Measurements from ENCODE around the gene SRPRB. TPM values are rescaled to one million over a fixed set of nuclear protein-coding genes. Genes with fewer than 3 reads are reported as not detected.

Gene SRPRB
- total RNA-seq, 1 experiment from 2014 or later = 61.0 TPM

DNA sequence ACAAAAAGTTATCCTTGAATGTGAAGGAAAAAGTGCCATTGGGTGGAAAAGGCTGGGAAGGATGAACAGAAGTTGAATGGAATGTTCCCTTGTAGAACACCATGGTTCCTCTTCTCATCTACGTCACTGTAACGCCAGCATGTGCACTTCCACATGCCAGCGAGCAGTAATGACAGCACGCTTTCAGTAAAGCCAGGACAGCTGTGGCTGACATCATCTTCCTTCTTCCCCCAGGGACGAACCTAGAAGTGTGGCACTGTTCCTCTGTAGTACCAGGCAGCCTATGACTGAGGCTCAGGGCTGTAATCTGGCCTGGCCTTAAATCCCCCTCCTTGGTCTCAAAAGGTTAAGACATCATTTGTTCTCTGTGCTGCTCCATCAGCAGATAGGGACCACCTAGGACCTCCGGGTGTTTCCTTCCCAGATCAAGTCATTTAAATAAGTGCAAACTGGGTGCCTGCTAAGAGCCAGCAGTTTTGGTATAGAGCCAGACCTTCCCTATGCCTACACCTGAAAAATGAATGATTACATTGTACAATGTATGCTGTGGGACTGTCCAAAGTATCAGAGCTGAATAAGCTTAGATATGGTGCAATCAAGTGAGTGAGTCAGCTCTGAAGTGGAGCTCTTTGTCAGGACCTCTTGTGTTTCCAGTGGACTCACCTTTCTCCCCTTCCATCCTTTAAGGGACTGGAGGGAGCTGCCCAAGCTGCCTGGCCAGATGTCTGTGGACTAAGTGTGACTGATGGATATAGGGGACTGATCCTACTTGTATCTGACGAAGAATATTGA, 5.6 kb upstream of the SRPRB start:
- H3K27me3 ChIP-seq (ENCODE audit: insufficient read depth, low read length) = no peaks in the 10 kb centered on the region
- H4K20me1 ChIP-seq (ENCODE audit: insufficient read depth) = no peaks in the 10 kb centered on the region
- no peak for TF ChIP-seq ELF1 (IDR thresholded peaks at IDR 0.05; ENCODE audit: borderline replicate concordance, low read depth)
- RAD21 ChIA-PET (ENCODE audit: low non-redundant PET in 1 of 2, low total read pairs in 2 of 2, uncharacterized antibody in 2 of 2, unreplicated experiment in 2 of 2) = no interaction called here
- H3K4me1 ChIP-seq (ENCODE audit: control insufficient read depth in 1 of 2, insufficient read depth in 2 of 2, low read length in 2 of 2) = peaks cover 0 to under 1% of the 10 kb centered on the region in 2 experiments; a peak in 2 of 4 replicates
- ATAC-seq = no peak
- H3K79me2 ChIP-seq (ENCODE audit: insufficient read depth, low read length) = no peaks in the 10 kb centered on the region
- no peaks in the 10 kb centered on the region for H3K9me3 ChIP-seq (ENCODE audit: control insufficient read depth in 1 of 2, insufficient read depth in 1 of 2, low read depth in 1 of 2, low read length in 2 of 2)
- POLR2A ChIA-PET = no interaction called here
- CTCF ChIA-PET = no interaction called here
- H2AFZ ChIP-seq (ENCODE audit: low read depth, low read length, poor library complexity, severe bottlenecking) = no peak overlapping the region
- H3K4me3 ChIP-seq (replicated peaks in 1 of 2; ENCODE audit: low read depth in 1 of 2, low read length in 2 of 2) = no peak overlapping the region
- no TSS peak for BruUV-seq (replicated peaks)
- H3K4me2 ChIP-seq (ENCODE audit: low read length) = no peak overlapping the region
- H3K9me2 ChIP-seq (ENCODE audit: insufficient read depth) = no peaks in the 10 kb centered on the region
- no peaks in the 10 kb centered on the region for H3K36me3 ChIP-seq (ENCODE audit: control insufficient read depth in 1 of 2, insufficient read depth in 2 of 2, low read length in 2 of 2)
- no peak overlapping the region for H3K27ac ChIP-seq (ENCODE audit: low read depth, low read length)
- intact Hi-C loops (cut with micrococcal nuclease) = loop anchor here (10.0 kb wide), 1 partner anchor 355 kb away; no protein-coding TSS in a partner anchor
- DNase-seq (ENCODE audit: low read depth, low spot score) = no peak
- H3K9ac ChIP-seq (ENCODE audit: low read length) = no peak overlapping the region

DNA sequence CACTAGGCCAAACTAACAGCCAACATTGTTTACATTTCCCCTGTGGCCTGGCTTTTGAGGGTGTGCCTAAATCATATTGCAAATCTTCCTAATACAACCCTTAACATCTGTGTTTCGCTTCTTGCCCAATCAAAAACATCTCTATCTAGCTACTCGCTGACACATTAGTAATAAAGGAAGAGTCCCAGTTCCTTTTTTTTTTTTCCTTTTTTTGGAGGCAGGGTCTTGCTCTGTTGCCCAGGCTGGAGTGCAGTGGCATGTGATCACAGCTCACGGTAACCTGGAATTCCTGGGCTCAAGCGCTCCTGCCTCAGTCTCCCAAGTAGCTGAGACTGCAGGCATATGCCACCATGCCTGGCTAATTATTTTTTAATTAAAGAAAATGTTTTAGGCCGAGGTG, 2.1 kb upstream of the SRPRB start:
- intact Hi-C loops (cut with micrococcal nuclease) = loop anchor here (10.0 kb wide), 1 partner anchor 359 kb away; no protein-coding TSS in a partner anchor
- TF ChIP-seq JUND (IDR thresholded peaks at IDR 0.05) (no peak), RAD21 (IDR thresholded peaks at IDR 0.05; ENCODE audit: low read depth) (no peak), EZH2 (IDR thresholded peaks at IDR 0.05) (no peak), ZNF274 (IDR thresholded peaks at IDR 0.05; ENCODE audit: low read depth, low read length) (no peak), SIN3A (IDR thresholded peaks at IDR 0.05; ENCODE audit: low read depth) (no peak), EGR1 (IDR thresholded peaks at IDR 0.05; ENCODE audit: low read depth) (no peak), POLR2AphosphoS5 (IDR thresholded peaks at IDR 0.05; ENCODE audit: low read depth, low read length) (no peak), CEBPB (IDR thresholded peaks at IDR 0.05; ENCODE audit: low read depth) (no peak), POLR2A (IDR thresholded peaks at IDR 0.05; ENCODE audit: borderline replicate concordance, extremely low read depth, insufficient read depth, insufficient read length) (no peak), SRF (IDR thresholded peaks at IDR 0.05; ENCODE audit: low read depth) (no peak), EZH2phosphoT487 (IDR thresholded peaks at IDR 0.05; ENCODE audit: borderline replicate concordance) (no peak), ZFX (IDR thresholded peaks at IDR 0.05) (no peak), TCF7L2 (IDR thresholded peaks at IDR 0.05; ENCODE audit: borderline replicate concordance, extremely low read depth, insufficient read depth, insufficient read length) (no peak), SP1 (IDR thresholded peaks at IDR 0.05; ENCODE audit: low read depth) (no peak)
- TF ChIP-seq, protein P1, sequence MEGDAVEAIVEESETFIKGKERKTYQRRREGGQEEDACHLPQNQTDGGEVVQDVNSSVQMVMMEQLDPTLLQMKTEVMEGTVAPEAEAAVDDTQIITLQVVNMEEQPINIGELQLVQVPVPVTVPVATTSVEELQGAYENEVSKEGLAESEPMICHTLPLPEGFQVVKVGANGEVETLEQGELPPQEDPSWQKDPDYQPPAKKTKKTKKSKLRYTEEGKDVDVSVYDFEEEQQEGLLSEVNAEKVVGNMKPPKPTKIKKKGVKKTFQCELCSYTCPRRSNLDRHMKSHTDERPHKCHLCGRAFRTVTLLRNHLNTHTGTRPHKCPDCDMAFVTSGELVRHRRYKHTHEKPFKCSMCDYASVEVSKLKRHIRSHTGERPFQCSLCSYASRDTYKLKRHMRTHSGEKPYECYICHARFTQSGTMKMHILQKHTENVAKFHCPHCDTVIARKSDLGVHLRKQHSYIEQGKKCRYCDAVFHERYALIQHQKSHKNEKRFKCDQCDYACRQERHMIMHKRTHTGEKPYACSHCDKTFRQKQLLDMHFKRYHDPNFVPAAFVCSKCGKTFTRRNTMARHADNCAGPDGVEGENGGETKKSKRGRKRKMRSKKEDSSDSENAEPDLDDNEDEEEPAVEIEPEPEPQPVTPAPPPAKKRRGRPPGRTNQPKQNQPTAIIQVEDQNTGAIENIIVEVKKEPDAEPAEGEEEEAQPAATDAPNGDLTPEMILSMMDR (IDR thresholded peaks at IDR 0.05 in 2 of 3, conservative IDR thresholded peaks at IDR 0.05 in 1 of 3; ENCODE audit: borderline replicate concordance in 1 of 3, insufficient read depth in 1 of 3, low read depth in 2 of 3, low read length in 2 of 3) = no peak
- TF ChIP-seq, protein P2, sequence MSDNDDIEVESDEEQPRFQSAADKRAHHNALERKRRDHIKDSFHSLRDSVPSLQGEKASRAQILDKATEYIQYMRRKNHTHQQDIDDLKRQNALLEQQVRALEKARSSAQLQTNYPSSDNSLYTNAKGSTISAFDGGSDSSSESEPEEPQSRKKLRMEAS (IDR thresholded peaks at IDR 0.05) = no peak
- TF ChIP-seq, protein P3, sequence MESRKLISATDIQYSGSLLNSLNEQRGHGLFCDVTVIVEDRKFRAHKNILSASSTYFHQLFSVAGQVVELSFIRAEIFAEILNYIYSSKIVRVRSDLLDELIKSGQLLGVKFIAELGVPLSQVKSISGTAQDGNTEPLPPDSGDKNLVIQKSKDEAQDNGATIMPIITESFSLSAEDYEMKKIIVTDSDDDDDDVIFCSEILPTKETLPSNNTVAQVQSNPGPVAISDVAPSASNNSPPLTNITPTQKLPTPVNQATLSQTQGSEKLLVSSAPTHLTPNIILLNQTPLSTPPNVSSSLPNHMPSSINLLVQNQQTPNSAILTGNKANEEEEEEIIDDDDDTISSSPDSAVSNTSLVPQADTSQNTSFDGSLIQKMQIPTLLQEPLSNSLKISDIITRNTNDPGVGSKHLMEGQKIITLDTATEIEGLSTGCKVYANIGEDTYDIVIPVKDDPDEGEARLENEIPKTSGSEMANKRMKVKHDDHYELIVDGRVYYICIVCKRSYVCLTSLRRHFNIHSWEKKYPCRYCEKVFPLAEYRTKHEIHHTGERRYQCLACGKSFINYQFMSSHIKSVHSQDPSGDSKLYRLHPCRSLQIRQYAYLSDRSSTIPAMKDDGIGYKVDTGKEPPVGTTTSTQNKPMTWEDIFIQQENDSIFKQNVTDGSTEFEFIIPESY (IDR thresholded peaks at IDR 0.05; ENCODE audit: extremely low read depth, insufficient replicate concordance, low read length) = no peak

More for the DNA sequence above, 2.1 kb upstream of the SRPRB start:
- no peak overlapping the region for H2AFZ ChIP-seq (ENCODE audit: low read depth, low read length, poor library complexity, severe bottlenecking)
- no peak overlapping the region for H3K9ac ChIP-seq (ENCODE audit: low read length)
- ChIA-PET POLR2A (no interaction called here), RAD21 (ENCODE audit: low non-redundant PET in 1 of 2, low total read pairs in 2 of 2, uncharacterized antibody in 2 of 2, unreplicated experiment in 2 of 2) (no interaction called here), CTCF (no interaction called here)
- no peak overlapping the region for H3K27ac ChIP-seq (ENCODE audit: low read depth, low read length)
- DNase-seq (ENCODE audit: low read depth, low spot score) (no peak), ATAC-seq (no peak)
- H3K36me3 ChIP-seq (ENCODE audit: control insufficient read depth in 1 of 2, insufficient read depth in 2 of 2, low read length in 2 of 2) = peaks cover 6% of the 10 kb centered on the region in 2 experiments; a peak in 3 of 4 replicates
- peaks cover 27% of the 10 kb centered on the region for H3K79me2 ChIP-seq (ENCODE audit: insufficient read depth, low read length)
- H3K4me2 ChIP-seq (ENCODE audit: low read length) = no peak overlapping the region
- BruUV-seq (replicated peaks) = no TSS peak
- no peaks in the 10 kb centered on the region for H3K9me2 ChIP-seq (ENCODE audit: insufficient read depth)
- H3K4me1 ChIP-seq (ENCODE audit: control insufficient read depth in 1 of 2, insufficient read depth in 2 of 2, low read length in 2 of 2) = peaks cover 3 to 11% of the 10 kb centered on the region in 2 experiments
- H4K20me1 ChIP-seq (ENCODE audit: insufficient read depth) = no peaks in the 10 kb centered on the region
- H3K4me3 ChIP-seq (replicated peaks in 1 of 2; ENCODE audit: low read depth in 1 of 2, low read length in 2 of 2) = no peak overlapping the region
- H3K27me3 ChIP-seq (ENCODE audit: insufficient read depth, low read length) = no peaks in the 10 kb centered on the region
- H3K9me3 ChIP-seq (ENCODE audit: control insufficient read depth in 1 of 2, insufficient read depth in 1 of 2, low read depth in 1 of 2, low read length in 2 of 2) = no peaks in the 10 kb centered on the region
